HepG2 (cell line): Measurements from ENCODE around the gene NUP93. TPM values are rescaled to one million over a fixed set of nuclear protein-coding genes. Genes with fewer than 3 reads are reported as not detected.
A peak's percentile ranks its signal among the peaks of the same experiment; 100 is the strongest.

Source experiments
- ATAC-seq: fragments of 200-7000 bp; cut with Tn5 transposase; 3 replicates; pipeline ENCODE4 v1.9.1; 2020; ENCODE audit warnings: mild to moderate bottlenecking, moderate library complexity
- BruUV-seq: library from RNA; stranded (reverse); fragments of 400-500 nt; replicated peaks from 2 replicates; lab custom pipeline; 2021; lab: Mats Ljungman, UMichigan
- CTCF ChIA-PET: fragments of 300-600 bp; formaldehyde crosslinking; extraction: SDS; loops from one replicate; lab custom pipeline; 2021; ENCODE audit warnings: low total read pairs, inconsistent platforms, low intra/inter-chr PET ratio; lab: Yijun Ruan, JAX
- POLR2A ChIA-PET: fragments of 350-600 bp; sonication (Branson Sonifier 250); formaldehyde crosslinking; loops from one replicate; lab custom pipeline; 2020; ENCODE audit warnings: antibody characterized with exemption, inconsistent platforms; lab: Yijun Ruan, JAX
- DNase-seq: peaks from one replicate; pipeline ENCODE4 v3.0.0-alpha.2; 2015; ENCODE audit warnings: low spot score
- FAIRE-seq: peaks from 3 replicates; lab custom pipeline; 2011; peaks lifted over from hg19 to GRCh38; lab: Jason Lieb, UNC
- H2AFZ ChIP-seq: one replicate; pipeline ENCODE4 v1.6.1; 2011; ENCODE audit warnings: low read length, inconsistent platforms
- H3K27ac ChIP-seq: fragments of 300-600 bp; 3 replicates; pipeline ENCODE4 v1.8.0; 2011; ENCODE audit warnings: mixed run types, mild to moderate bottlenecking, mixed read lengths, low read length, inconsistent platforms; ENCODE audit not compliant: insufficient read depth; ENCODE audit errors: extremely low read length
- H3K27me3 ChIP-seq, 2 experiments: fragments of 200-600 bp in 1 of 2; 2 replicates in 1 of 2; 3 replicates in 1 of 2; pipeline versions ENCODE4 v1.6.0 to v1.8.0; 2011; ENCODE audit warnings: low read length in 2 of 2, mild to moderate bottlenecking in 2 of 2, moderate library complexity in 2 of 2, inconsistent platforms in 1 of 2; ENCODE audit not compliant: insufficient read depth in 2 of 2, control insufficient read depth in 1 of 2
- H3K36me3 ChIP-seq, 2 experiments: fragments of 200-600 bp in 1 of 2; replicated peaks in 1 of 2; 2 replicates in 1 of 2; 3 replicates in 1 of 2; pipeline versions ENCODE4 v1.5.1 to v1.8.0; 2011; ENCODE audit warnings: low read length in 2 of 2, inconsistent platforms in 1 of 2; ENCODE audit not compliant: insufficient read depth in 2 of 2, control insufficient read depth in 1 of 2
- H3K4me1 ChIP-seq: 2 replicates; pipeline ENCODE4 v1.5.1; 2012; ENCODE audit warnings: low read length, inconsistent platforms; ENCODE audit not compliant: insufficient read depth
- H3K4me2 ChIP-seq: 2 replicates; pipeline ENCODE4 v1.6.0; 2011; ENCODE audit warnings: low read depth, low read length, inconsistent platforms
- H3K4me3 ChIP-seq, 3 experiments: fragments of 200-600 bp in 1 of 3; sonication (generic), shearing (Covaris generic) in 1 of 3; replicated peaks in 1 of 3; 2 replicates each; pipeline ENCODE4 v1.5.1; 2011 to 2016; ENCODE audit warnings: low read length in 3 of 3, inconsistent platforms in 2 of 3, low read depth in 2 of 3, mild to moderate bottlenecking in 2 of 3, control low read depth in 1 of 3, mixed read lengths in 1 of 3; ENCODE audit not compliant: insufficient read depth in 1 of 3
- H3K79me2 ChIP-seq: one replicate; pipeline ENCODE4 v1.6.1; 2011; ENCODE audit warnings: low read length, inconsistent platforms; ENCODE audit not compliant: insufficient read depth
- H3K9ac ChIP-seq: 2 replicates; pipeline ENCODE4 v1.6.0; 2011; ENCODE audit warnings: mild to moderate bottlenecking, low read depth, low read length, inconsistent platforms; ENCODE audit not compliant: insufficient read depth
- H3K9me3 ChIP-seq: 2 replicates; pipeline ENCODE4 v1.5.1; 2012; ENCODE audit warnings: mild to moderate bottlenecking, low read length
- H4K20me1 ChIP-seq: 2 replicates; pipeline ENCODE4 v1.6.0; 2011; ENCODE audit warnings: inconsistent platforms, mild to moderate bottlenecking, low read length, moderate library complexity; ENCODE audit not compliant: insufficient read depth
- KDM2A ChIP-seq: sonication (generic); formaldehyde crosslinking; IDR thresholded peaks from 2 replicates; pipeline ENCODE4 v1.4.0; 2020; ENCODE audit warnings: low read depth, missing genetic modification reagents, borderline replicate concordance
- KLF9 ChIP-seq: IDR thresholded peaks from 2 replicates; pipeline ENCODE4 v1.6.1; 2016; ENCODE audit warnings: low read depth
- MAFF ChIP-seq: IDR thresholded peaks from 2 replicates; pipeline ENCODE4 v1.6.1; 2011; ENCODE audit warnings: low read depth, low read length, improper control_type of control experiment
- MAFG ChIP-seq: sonication (generic); formaldehyde crosslinking; IDR thresholded peaks from 2 replicates; pipeline ENCODE4 v1.5.1; 2020; ENCODE audit warnings: mild to moderate bottlenecking, missing genetic modification reagents
- MAFK ChIP-seq, 2 experiments: IDR thresholded peaks in 1 of 2; conservative IDR thresholded peaks in 1 of 2; 2 replicates each; pipeline ENCODE4 v1.6.1; 2011; ENCODE audit warnings: improper control_type of control experiment in 2 of 2, low read length in 2 of 2
- NCOR1 ChIP-seq: fragments of 200-600 bp; sonication (generic); IDR thresholded peaks from 2 replicates; pipeline ENCODE4 v1.7.0; 2017; ENCODE audit warnings: antibody characterized with exemption, low read length, borderline replicate concordance
- NONO ChIP-seq, 2 experiments: fragments of 450-650 bp in 1 of 2; sonication (generic) in 1 of 2; formaldehyde crosslinking in 1 of 2; IDR thresholded peaks in 1 of 2; conservative IDR thresholded peaks in 1 of 2; 2 replicates each; pipeline versions ENCODE4 v1.6.1 to v1.8.0; 2017 to 2022; ENCODE audit warnings: mild to moderate bottlenecking in 1 of 2, missing genetic modification reagents in 1 of 2, moderate library complexity in 1 of 2
- SALL1 ChIP-seq: sonication (generic); formaldehyde crosslinking; IDR thresholded peaks from 2 replicates; pipeline ENCODE4 v1.8.0; 2022; ENCODE audit warnings: mild to moderate bottlenecking, missing genetic modification reagents
- ZBTB1 ChIP-seq: sonication (generic); formaldehyde crosslinking; IDR thresholded peaks from 2 replicates; pipeline ENCODE4 v1.4.0; 2020; ENCODE audit warnings: missing genetic modification reagents, borderline replicate concordance
- ZNF33A ChIP-seq: sonication (generic); formaldehyde crosslinking; IDR thresholded peaks from 2 replicates; pipeline ENCODE4 v1.5.1; 2020; ENCODE audit warnings: missing genetic modification reagents, mild to moderate bottlenecking, moderate library complexity, borderline replicate concordance
- ZNF451 ChIP-seq: sonication (generic); formaldehyde crosslinking; IDR thresholded peaks from 2 replicates; pipeline ENCODE4 v1.5.0; 2020; ENCODE audit warnings: mild to moderate bottlenecking, missing genetic modification reagents
- ZNF574 ChIP-seq: sonication (generic); formaldehyde crosslinking; IDR thresholded peaks from 2 replicates; pipeline ENCODE4 v1.4.0; 2020; ENCODE audit warnings: missing genetic modification reagents
- ZNF619 ChIP-seq: sonication (generic); formaldehyde crosslinking; IDR thresholded peaks from 2 replicates; pipeline ENCODE4 v1.4.0; 2020; ENCODE audit warnings: mild to moderate bottlenecking, missing genetic modification reagents
- ZNF724P ChIP-seq: sonication (generic); formaldehyde crosslinking; IDR thresholded peaks from 2 replicates; pipeline ENCODE4 v1.8.0; 2022; ENCODE audit warnings: missing genetic modification reagents, borderline replicate concordance
- ZNF788 ChIP-seq: sonication (generic); formaldehyde crosslinking; IDR thresholded peaks from 2 replicates; pipeline ENCODE4 v1.5.0; 2020; ENCODE audit warnings: mild to moderate bottlenecking, missing genetic modification reagents, borderline replicate concordance
- WGBS: methylation state at CpG from one replicate; pipeline ENCODE4 v1.1.6; 2017; ENCODE audit warnings: low lambda C conversion rate; 5-methylcytosine and 5-hydroxymethylcytosine counted together
- in situ Hi-C: cut with HindIII; loops from 2 replicates; pipeline ENCODE4 v1.10.0; 2017; ENCODE audit warnings: low pct_unique_long_range_greater_than_20kb; ENCODE audit not compliant: extremely low pct_ligation_motif_present
- intact Hi-C: fragments of 100-400 bp; cut with micrococcal nuclease; formaldehyde crosslinking; loops from one replicate; pipeline ENCODE4 v1.10.0; 2022; ENCODE audit not compliant: unreplicated experiment
- polyA plus RNA-seq, 8 experiments: library from polyadenylated mRNA; depleted of rRNA in 3 of 8; stranded (reverse) in 7 of 8; unstranded in 1 of 8; fragments of >200 nt; fragmentation: Illumina TruSeq in 4 of 8; extraction: Trizol in 4 of 8; gene quantifications; 2 replicates each; pipeline versions ENCODE4 v1.2.1 to v1.2.3, GENCODE V29; 2011 to 2016; ENCODE audit warnings: low read depth in 4 of 8, missing spikeins in 1 of 8, mixed read lengths in 1 of 8; ENCODE audit not compliant: insufficient read depth in 1 of 8
- total RNA-seq, 5 experiments: library from RNA; depleted of rRNA; stranded (reverse); fragments of >200 nt; fragmentation: Illumina TruSeq; extraction: Trizol; gene quantifications; 2 replicates each; pipeline ENCODE4 v1.2.3, GENCODE V29; 2016; ENCODE audit warnings: low read depth in 1 of 5
- TF ChIP-seq, protein P1 (sequence below): IDR thresholded peaks from 2 replicates; pipeline ENCODE4 v1.6.1; 2016; ENCODE audit warnings: mild to moderate bottlenecking
- TF ChIP-seq, protein P2 (sequence below): sonication (generic); formaldehyde crosslinking; IDR thresholded peaks from 2 replicates; pipeline ENCODE4 v1.4.0; 2020; ENCODE audit warnings: mild to moderate bottlenecking, missing genetic modification reagents

Gene NUP93
- total and polyA plus RNA-seq, 2 of the 13 experiments (the other 11 are each of a cell fraction or from before 2014, with no cell fraction given) = 58.5 to 140 TPM

DNA sequence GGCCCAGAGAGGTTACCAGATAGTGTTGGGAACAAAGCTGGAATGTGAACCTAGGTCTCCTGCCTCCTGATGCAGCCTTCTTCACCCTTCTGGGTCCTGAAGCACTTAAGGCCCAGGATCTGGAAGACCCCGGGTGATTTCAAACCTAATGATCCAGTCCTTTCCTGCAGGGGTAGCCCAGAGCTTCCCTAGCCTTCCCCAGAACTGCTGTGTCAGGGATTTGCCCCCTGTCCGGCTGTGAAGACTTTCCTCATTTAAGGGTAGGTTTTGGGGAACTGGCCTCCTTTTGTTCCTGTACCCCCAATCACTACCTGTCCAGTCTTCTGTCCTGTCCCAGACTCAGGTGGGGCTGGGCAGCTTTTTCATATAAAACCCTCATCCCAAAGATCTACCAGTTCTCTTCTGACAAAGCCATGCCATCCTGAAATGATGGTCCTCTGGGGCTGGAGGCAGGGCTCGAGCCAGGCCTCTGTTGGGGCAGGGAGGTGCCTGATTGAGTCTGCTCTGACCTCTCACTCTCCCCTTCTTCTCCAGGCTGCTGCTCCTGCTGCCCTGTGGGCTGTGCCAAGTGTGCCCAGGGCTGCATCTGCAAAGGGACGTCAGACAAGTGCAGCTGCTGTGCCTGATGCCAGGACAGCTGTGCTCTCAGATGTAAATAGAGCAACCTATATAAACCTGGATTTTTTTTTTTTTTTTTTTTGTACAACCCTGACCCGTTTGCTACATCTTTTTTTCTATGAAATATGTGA, 46.3 kb upstream of the NUP93 start:
- CTCF ChIA-PET = no interaction called here
- intact Hi-C loops = no loop called here
- H3K36me3 ChIP-seq = no peaks in the 10 kb centered on the region

More for the DNA sequence above, 46.3 kb upstream of the NUP93 start:
- Histone ChIP-seq H2AFZ (no peak overlapping the region), H3K4me1 (peaks cover 47% of the 10 kb centered on the region), H4K20me1 (no peaks in the 10 kb centered on the region), H3K27ac (no peak overlapping the region), H3K79me2 (no peaks in the 10 kb centered on the region), H3K4me2 (peak overlapping the region; percentile 100), H3K4me3 (peak overlapping the region; percentile 62 to 83 (median 78); a peak in 4 of 6 replicates), H3K9ac (no peak overlapping the region), H3K27me3 (peaks cover 0 to 6% of the 10 kb centered on the region in 2 experiments; a peak in 1 of 5 replicates), H3K9me3 (peaks cover 10% of the 10 kb centered on the region)
- BruUV-seq = no TSS peak
- FAIRE-seq (no peak), ATAC-seq (no peak), DNase-seq (no peak)
- in situ Hi-C loops = no loop called here
- POLR2A ChIA-PET = interaction anchor here (0.8 to 2.3 kb wide), 6 partner anchors 18 to 77 kb away, joined by 3 to 15 read pairs (median 4); partner anchors contain the start of genes MT1E, MT2A and NUP93
- WGBS = 91% methylated on average over 5 of the region's 5 CpGs
- TF ChIP-seq MAFF = peak; percentile 93
- TF ChIP-seq, protein P1, sequence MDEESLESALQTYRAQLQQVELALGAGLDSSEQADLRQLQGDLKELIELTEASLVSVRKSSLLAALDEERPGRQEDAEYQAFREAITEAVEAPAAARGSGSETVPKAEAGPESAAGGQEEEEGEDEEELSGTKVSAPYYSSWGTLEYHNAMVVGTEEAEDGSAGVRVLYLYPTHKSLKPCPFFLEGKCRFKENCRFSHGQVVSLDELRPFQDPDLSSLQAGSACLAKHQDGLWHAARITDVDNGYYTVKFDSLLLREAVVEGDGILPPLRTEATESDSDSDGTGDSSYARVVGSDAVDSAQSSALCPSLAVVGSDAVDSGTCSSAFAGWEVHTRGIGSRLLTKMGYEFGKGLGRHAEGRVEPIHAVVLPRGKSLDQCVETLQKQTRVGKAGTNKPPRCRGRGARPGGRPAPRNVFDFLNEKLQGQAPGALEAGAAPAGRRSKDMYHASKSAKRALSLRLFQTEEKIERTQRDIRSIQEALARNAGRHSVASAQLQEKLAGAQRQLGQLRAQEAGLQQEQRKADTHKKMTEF (CRISPR knock-in tag) = no peak
- no peak for TF ChIP-seq ZNF451 (CRISPR knock-in tag)
- no peak for TF ChIP-seq ZNF724P (CRISPR knock-in tag)
- no peak for TF ChIP-seq KDM2A
- TF ChIP-seq NCOR1 = no peak
- peak; percentile 71; the same call in 1 of the 2 replicates for TF ChIP-seq MAFG (CRISPR knock-in tag)
- no peak for TF ChIP-seq ZNF33A (CRISPR knock-in tag)
- TF ChIP-seq ZNF788 (CRISPR knock-in tag) = no peak
- TF ChIP-seq ZNF574 = no peak
- no peak for TF ChIP-seq NONO (IDR thresholded peaks at IDR 0.05)
- TF ChIP-seq NONO (CRISPR knock-in tag; conservative IDR thresholded peaks at IDR 0.05) = no peak
- TF ChIP-seq, protein P2, sequence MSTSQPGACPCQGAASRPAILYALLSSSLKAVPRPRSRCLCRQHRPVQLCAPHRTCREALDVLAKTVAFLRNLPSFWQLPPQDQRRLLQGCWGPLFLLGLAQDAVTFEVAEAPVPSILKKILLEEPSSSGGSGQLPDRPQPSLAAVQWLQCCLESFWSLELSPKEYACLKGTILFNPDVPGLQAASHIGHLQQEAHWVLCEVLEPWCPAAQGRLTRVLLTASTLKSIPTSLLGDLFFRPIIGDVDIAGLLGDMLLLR (CRISPR knock-in tag) = no peak
- peak; percentile 95 to 96 for TF ChIP-seq MAFK (conservative IDR thresholded peaks at IDR 0.05 in 1 of 2, IDR thresholded peaks at IDR 0.05 in 1 of 2; ENCODE audit: low read length in 2 of 2)
- no peak for TF ChIP-seq SALL1 (CRISPR knock-in tag)
- TF ChIP-seq KLF9 (CRISPR knock-in tag) = no peak
- TF ChIP-seq ZNF619 (CRISPR knock-in tag) = no peak
- no peak for TF ChIP-seq ZBTB1 (CRISPR knock-in tag)
